GM12872 (cell line): Measurements from ENCODE around the gene PMIS2.

Experiments
- CTCF ChIP-seq: IDR thresholded peaks from 3 replicates; pipeline ENCODE4 v1.5.1; 2011; ENCODE audit warnings: low read depth, mild to moderate bottlenecking, low read length, moderate library complexity; ENCODE audit not compliant: insufficient read depth

The PMIS2 gene

GRCh38 chr19:35615036-35615435, 29.1 kb downstream of the PMIS2 start:
- TF ChIP-seq CTCF, result no peak

GRCh38 chr19:35618857-35619256, 32.9 kb downstream of the PMIS2 start:
- TF ChIP-seq CTCF, result no peak

GRCh38 chr19:35619290-35619923, 33.4 kb downstream of the PMIS2 start:
- TF ChIP-seq CTCF, result no peak

- TF ChIP-seq CTCF, result no peak
These were observed 34.0 kb downstream of the PMIS2 start for GRCh38 chr19:35620001-35620400.

GRCh38 chr19:35621708-35622107, 35.7 kb downstream of the PMIS2 start:
- no peak for TF ChIP-seq CTCF

GRCh38 chr19:35622750-35623149, 36.8 kb downstream of the PMIS2 start:
- no peak for TF ChIP-seq CTCF

- no peak for TF ChIP-seq CTCF
These were observed 37.5 kb downstream of the PMIS2 start for GRCh38 chr19:35623327-35624010.
